Uterus (tissue), 4 donors: Measurements from ENCODE around the gene SDE2. TPM values are rescaled to one million over a fixed set of nuclear protein-coding genes. Genes with fewer than 3 reads are reported as not detected.

Experiments
- DNase-seq, 2 donors: peaks; one replicate each; pipeline ENCODE4 v3.0.0-alpha.2; 2019 to 2020
- H3K27ac ChIP-seq, 2 donors: fragments of 200-600 bp; sonication (generic); 1 replicate in 1 of 2; 2 replicates in 1 of 2; pipeline ENCODE4 v1.5.1; 2016 to 2018
- H3K27me3 ChIP-seq, 2 donors: fragments of 200-600 bp; sonication (generic); one replicate each; pipeline ENCODE4 v1.5.1; 2018 to 2019; ENCODE audit warnings: control low read depth in 1 of 2
- H3K36me3 ChIP-seq, 2 donors: fragments of 200-600 bp; sonication (generic); one replicate each; pipeline ENCODE4 v1.5.1; 2019; ENCODE audit warnings: control low read depth in 1 of 2
- H3K4me1 ChIP-seq, 2 donors: fragments of 200-600 bp; sonication (generic); one replicate each; pipeline ENCODE4 v1.5.1; 2018 to 2019; ENCODE audit warnings: control low read depth in 1 of 2
- H3K4me3 ChIP-seq, 2 donors: fragments of 200-600 bp; sonication (generic); 1 replicate in 1 of 2; 2 replicates in 1 of 2; pipeline ENCODE4 v1.5.1; 2018 to 2019; ENCODE audit warnings: mild to moderate bottlenecking in 1 of 2
- H3K9me3 ChIP-seq, 2 donors: fragments of 200-600 bp; sonication (generic); one replicate each; pipeline ENCODE4 v1.5.1; 2019; ENCODE audit warnings: control low read depth in 1 of 2
- CTCF ChIP-seq, 4 experiments: fragments of 200-600 bp in 2 of 4; fragments of 450-650 bp in 2 of 4; sonication (generic) in 2 of 4; IDR thresholded peaks; one replicate each; pipeline ENCODE4 v1.5.1; 2016 to 2019; ENCODE audit warnings: antibody characterized with exemption in 4 of 4, mild to moderate bottlenecking in 2 of 4, moderate library complexity in 1 of 4
- POLR2A ChIP-seq, 2 donors: fragments of 450-650 bp; IDR thresholded peaks; one replicate each; pipeline ENCODE4 v1.6.1; 2016; ENCODE audit warnings: antibody characterized with exemption in 2 of 2, mild to moderate bottlenecking in 1 of 2, moderate library complexity in 1 of 2
- intact Hi-C: fragments of 100-400 bp; cut with DNase I; formaldehyde crosslinking; loops from one replicate; pipeline ENCODE4 v1.15.1; 2023; ENCODE audit warnings: low total_unique reads
- total RNA-seq, 4 donors: library from RNA; depleted of rRNA in 3 of 4; stranded (reverse); fragments of >200 nt in 3 of 4; gene quantifications; one replicate each; pipeline versions ENCODE4 v1.1.0 to v1.2.4, GENCODE V29; 2014 to 2023
- donor health status: DM: yes; HTN: yes; CAD: no.

Gene SDE2
- total RNA-seq, 4 donors from 2014 or later, result 12.3 to 41.7 (median 17.2) TPM

- Histone ChIP-seq H3K27ac (peak overlapping the region in 1 of 2 donors; percentile 26), H3K9me3 (no peaks in the 10 kb centered on the region), H3K4me3 (no peak overlapping the region), H3K4me1 (no peaks in the 10 kb centered on the region), H3K36me3 (no peaks in the 10 kb centered on the region), H3K27me3 (no peaks in the 10 kb centered on the region)
- intact Hi-C loops, result no loop called here
- TF ChIP-seq POLR2A (IDR thresholded peaks at IDR 0.05) (no peak), CTCF (IDR thresholded peaks at IDR 0.05) (peak; percentile 56 to 75 (median 65))
- no peak for DNase-seq
These were observed 11.4 kb downstream of the SDE2 start for GRCh38 chr1:225987491-225988316.

- no peak for DNase-seq
- Histone ChIP-seq H3K4me3 (no peak overlapping the region), H3K27me3 (no peaks in the 10 kb centered on the region), H3K36me3 (no peaks in the 10 kb centered on the region), H3K27ac (no peak overlapping the region), H3K4me1 (no peaks in the 10 kb centered on the region), H3K9me3 (no peaks in the 10 kb centered on the region)
- intact Hi-C loops, result no loop called here
- no peak for TF ChIP-seq POLR2A (IDR thresholded peaks at IDR 0.05)
- no peak for TF ChIP-seq CTCF (IDR thresholded peaks at IDR 0.05)
These were observed 17.4 kb downstream of the SDE2 start for GRCh38 chr1:225981714-225982113.

- no peaks in the 10 kb centered on the region for H3K4me1 ChIP-seq
- intact Hi-C loops, result no loop called here
- TF ChIP-seq CTCF (IDR thresholded peaks at IDR 0.05), result no peak
- no peak for TF ChIP-seq POLR2A (IDR thresholded peaks at IDR 0.05)
- H3K9me3 ChIP-seq, result no peaks in the 10 kb centered on the region
- H3K36me3 ChIP-seq, result no peaks in the 10 kb centered on the region
- no peak for DNase-seq
- H3K27ac ChIP-seq, result no peak overlapping the region
- no peak overlapping the region for H3K4me3 ChIP-seq
- no peaks in the 10 kb centered on the region for H3K27me3 ChIP-seq
These were observed 18.9 kb downstream of the SDE2 start for GRCh38 chr1:225980005-225980836.

GRCh38 chr1:225979421-225979820, 19.7 kb downstream of the SDE2 start:
- Histone ChIP-seq H3K27me3 (no peaks in the 10 kb centered on the region), H3K36me3 (no peaks in the 10 kb centered on the region), H3K9me3 (no peaks in the 10 kb centered on the region), H3K4me1 (no peaks in the 10 kb centered on the region), H3K27ac (no peak overlapping the region), H3K4me3 (no peak overlapping the region)
- intact Hi-C loops, result loop anchor here (5.0 to 10.0 kb wide), 2 partner anchors 65 to 502 kb away; no protein-coding TSS in a partner anchor
- no peak for TF ChIP-seq CTCF (IDR thresholded peaks at IDR 0.05)
- TF ChIP-seq POLR2A (IDR thresholded peaks at IDR 0.05), result no peak
- no peak for DNase-seq
